Calu3 (cell line): ENCODE measurements around the gene PLEKHF1. TPM values are rescaled to one million over a fixed set of nuclear protein-coding genes. Genes with fewer than 3 reads are reported as not detected.

Experiments used
- BruUV-seq: library from RNA; stranded (reverse); fragments of 400-500 nt; replicated peaks from 2 replicates; lab custom pipeline; 2021; lab: Mats Ljungman, UMichigan
- CTCF ChIA-PET: fragments of 300-600 bp; sonication (Branson Sonifier 250); formaldehyde crosslinking; loops from one replicate; lab custom pipeline; 2022; ENCODE audit warnings: antibody characterized with exemption; lab: Charles Lee
- DNase-seq: peaks from one replicate; pipeline ENCODE4 v3.0.0; 2022
- H3K27ac Mint-ChIP-seq: one replicate; pipeline ENCODE4 v1.8.0; 2022; ENCODE audit warnings: mixed read lengths; ENCODE audit not compliant: unreplicated experiment
- H3K27me3 Mint-ChIP-seq: one replicate; pipeline ENCODE4 v1.8.0; 2022; ENCODE audit warnings: mixed read lengths; ENCODE audit not compliant: unreplicated experiment
- H3K36me3 Mint-ChIP-seq: one replicate; pipeline ENCODE4 v1.8.0; 2022; ENCODE audit warnings: mild to moderate bottlenecking, moderate library complexity, mixed read lengths; ENCODE audit not compliant: insufficient read depth, unreplicated experiment
- H3K4me1 Mint-ChIP-seq: one replicate; pipeline ENCODE4 v1.8.0; 2022; ENCODE audit warnings: mild to moderate bottlenecking, low read depth, mixed read lengths; ENCODE audit not compliant: unreplicated experiment
- H3K4me3 Mint-ChIP-seq: one replicate; pipeline ENCODE4 v1.8.0; 2022; ENCODE audit warnings: mild to moderate bottlenecking, low read depth, moderate library complexity, mixed read lengths; ENCODE audit not compliant: unreplicated experiment
- H3K9me3 Mint-ChIP-seq: one replicate; pipeline ENCODE4 v1.8.0; 2022; ENCODE audit warnings: low read depth, mixed read lengths; ENCODE audit not compliant: unreplicated experiment
- CTCF ChIP-seq: fragments of 200-600 bp; IDR thresholded peaks from one replicate; pipeline ENCODE4 v1.8.0; 2022; ENCODE audit warnings: antibody characterized with exemption; ENCODE audit not compliant: unreplicated experiment
- intact Hi-C: fragments of 100-400 bp; cut with micrococcal nuclease; formaldehyde crosslinking; loops from one replicate; pipeline ENCODE4 v1.10.0; 2022; ENCODE audit not compliant: unreplicated experiment
- total RNA-seq: library from RNA; stranded (reverse); gene quantifications from 2 replicates; pipeline ENCODE4 v1.2.3, GENCODE V29; 2022

The PLEKHF1 gene
- total RNA-seq, 1 experiment from 2014 or later: 2.9 TPM

- Mint-ChIP-seq H3K27ac (no peak overlapping the region), H3K4me1 (peaks cover 41% of the 10 kb centered on the region), H3K36me3 (peaks cover 14% of the 10 kb centered on the region), H3K27me3 (no peaks in the 10 kb centered on the region), H3K4me3 (no peak overlapping the region), H3K9me3 (no peaks in the 10 kb centered on the region)
- no peak for DNase-seq
- BruUV-seq: no TSS peak
- CTCF ChIA-PET: interaction anchor here (0.7 kb wide), 2 partner anchors 44 to 59 kb away, joined by 3 read pairs; no protein-coding TSS in a partner anchor
- no peak for TF ChIP-seq CTCF
- intact Hi-C loops: no loop called here
Measured at GRCh38 chr19:29711584-29712132, 46.4 kb downstream of the PLEKHF1 start.

GRCh38 chr19:29712744-29713516 is 47.7 kb downstream of the PLEKHF1 start:
- Mint-ChIP-seq H3K9me3 (no peaks in the 10 kb centered on the region), H3K36me3 (peaks cover 14% of the 10 kb centered on the region), H3K4me1 (peaks cover 43% of the 10 kb centered on the region), H3K4me3 (no peak overlapping the region), H3K27me3 (no peaks in the 10 kb centered on the region), H3K27ac (no peak overlapping the region)
- CTCF ChIA-PET: interaction anchor here (0.6 kb wide), 1 partner anchor 49 kb away, joined by 4 read pairs; no protein-coding TSS in a partner anchor
- intact Hi-C loops: no loop called here
- no peak for DNase-seq
- no TSS peak for BruUV-seq
- no peak for TF ChIP-seq CTCF

- intact Hi-C loops: no loop called here
- BruUV-seq: no TSS peak
- Mint-ChIP-seq H3K36me3 (peaks cover 14% of the 10 kb centered on the region), H3K27me3 (no peaks in the 10 kb centered on the region), H3K4me1 (peaks cover 35% of the 10 kb centered on the region), H3K4me3 (peak overlapping the region; percentile 88), H3K27ac (no peak overlapping the region), H3K9me3 (no peaks in the 10 kb centered on the region)
- TF ChIP-seq CTCF: no peak
- CTCF ChIA-PET: interaction anchor here (0.7 to 1.3 kb wide), 2 partner anchors 14 to 16 kb away, joined by 3 to 10 read pairs; no protein-coding TSS in a partner anchor
- DNase-seq: no peak
Measured at GRCh38 chr19:29714371-29714952, 49.2 kb downstream of the PLEKHF1 start.

GRCh38 chr19:29714953-29715700 is 49.9 kb downstream of the PLEKHF1 start, which contains the start of gene C19orf12:
C19orf12 (minus strand) TSS chr19:29715261; CDS start chr19:29708413, 6,848 bp downstream.
- DNase-seq: peak; percentile 76
- Mint-ChIP-seq H3K4me1 (peaks cover 35% of the 10 kb centered on the region), H3K9me3 (no peaks in the 10 kb centered on the region), H3K36me3 (peaks cover 14% of the 10 kb centered on the region), H3K27ac (peak within 1 kb of the TSS; percentile 87), H3K27me3 (no peaks in the 10 kb centered on the region), H3K4me3 (peak within 1 kb of the TSS; percentile 88)
- BruUV-seq: no TSS peak
- CTCF ChIA-PET: interaction anchor here (0.6 to 1.3 kb wide), 3 partner anchors 15 to 483 kb away, joined by 3 to 4 read pairs (median 4); no protein-coding TSS in a partner anchor
- no peak for TF ChIP-seq CTCF
- intact Hi-C loops: loop anchor here (5.0 kb wide), 1 partner anchor 978 kb away; no protein-coding TSS in a partner anchor
